GM06990 (cell line): ENCODE data around the gene NBR1.
"Not testable (repeated sequence)": the region's sequence is repeated elsewhere in the genome, so short reads cannot be mapped to it uniquely, and the experiment has no call there.

Experiments used
- DNase-seq: peaks from one replicate; pipeline ENCODE4 v3.0.0-alpha.2; 2011; ENCODE audit not compliant: insufficient read length; ENCODE audit errors: extremely low read depth
- H3K27me3 ChIP-seq: replicated peaks from 2 replicates; pipeline ENCODE4 v1.6.0; 2011; ENCODE audit warnings: low read length; ENCODE audit not compliant: control insufficient read depth, insufficient read depth
- H3K36me3 ChIP-seq: 2 replicates; pipeline ENCODE4 v1.5.1; 2011; ENCODE audit warnings: low read length; ENCODE audit not compliant: control insufficient read depth, insufficient read depth
- H3K4me3 ChIP-seq: replicated peaks from 2 replicates; pipeline ENCODE4 v1.5.1; 2011; ENCODE audit warnings: low read depth, mild to moderate bottlenecking, control low read depth, low read length
- TF ChIP-seq, protein P1 (sequence below): IDR thresholded peaks from 2 replicates; pipeline ENCODE4 v1.5.1; 2011; ENCODE audit warnings: low read length, control low read depth, mild to moderate bottlenecking, inconsistent platforms; ENCODE audit not compliant: insufficient read depth, poor library complexity, severe bottlenecking

NBR1 gene

DNA sequence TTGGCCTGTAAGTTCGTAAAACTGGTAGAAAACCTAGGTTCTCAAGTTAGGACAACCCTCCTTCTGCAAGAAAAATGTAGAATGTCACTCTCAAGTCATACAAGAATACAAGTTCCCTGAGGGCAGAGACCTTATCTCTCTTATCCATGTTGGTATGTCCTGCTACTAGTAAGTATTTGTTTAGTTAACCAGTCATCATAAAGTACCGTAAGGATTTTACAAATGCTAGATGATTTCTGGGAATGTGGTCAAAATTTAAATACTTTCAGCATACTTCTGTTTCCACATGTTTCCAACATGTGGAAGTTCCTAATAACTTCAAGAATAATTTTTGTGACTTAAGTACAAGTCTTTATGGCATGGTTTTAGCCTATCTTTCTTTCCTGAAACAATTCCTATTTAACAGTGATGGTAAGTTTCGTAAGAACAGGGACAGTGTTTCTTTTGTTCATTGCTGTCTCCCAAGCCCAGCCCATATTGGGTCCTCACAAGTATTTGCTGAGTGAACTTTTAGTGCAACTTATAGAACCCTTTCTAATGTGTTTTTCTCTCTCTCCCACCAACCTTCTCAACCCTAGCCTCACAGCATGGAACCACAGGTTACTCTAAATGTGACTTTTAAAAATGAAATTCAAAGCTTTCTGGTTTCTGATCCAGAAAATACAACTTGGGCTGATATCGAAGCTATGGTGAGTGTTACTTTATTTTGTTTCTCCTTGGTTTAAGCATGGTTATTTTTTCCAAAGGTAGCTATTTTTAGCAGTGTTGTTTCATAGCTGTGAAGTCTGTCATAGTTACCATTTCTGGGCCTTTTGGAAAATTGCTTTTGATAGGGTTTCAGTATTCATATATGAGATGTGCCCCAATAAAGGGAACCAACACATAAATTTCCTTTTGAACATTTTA lies 4.5 kb downstream of the NBR1 start:
- TF ChIP-seq, protein P1, sequence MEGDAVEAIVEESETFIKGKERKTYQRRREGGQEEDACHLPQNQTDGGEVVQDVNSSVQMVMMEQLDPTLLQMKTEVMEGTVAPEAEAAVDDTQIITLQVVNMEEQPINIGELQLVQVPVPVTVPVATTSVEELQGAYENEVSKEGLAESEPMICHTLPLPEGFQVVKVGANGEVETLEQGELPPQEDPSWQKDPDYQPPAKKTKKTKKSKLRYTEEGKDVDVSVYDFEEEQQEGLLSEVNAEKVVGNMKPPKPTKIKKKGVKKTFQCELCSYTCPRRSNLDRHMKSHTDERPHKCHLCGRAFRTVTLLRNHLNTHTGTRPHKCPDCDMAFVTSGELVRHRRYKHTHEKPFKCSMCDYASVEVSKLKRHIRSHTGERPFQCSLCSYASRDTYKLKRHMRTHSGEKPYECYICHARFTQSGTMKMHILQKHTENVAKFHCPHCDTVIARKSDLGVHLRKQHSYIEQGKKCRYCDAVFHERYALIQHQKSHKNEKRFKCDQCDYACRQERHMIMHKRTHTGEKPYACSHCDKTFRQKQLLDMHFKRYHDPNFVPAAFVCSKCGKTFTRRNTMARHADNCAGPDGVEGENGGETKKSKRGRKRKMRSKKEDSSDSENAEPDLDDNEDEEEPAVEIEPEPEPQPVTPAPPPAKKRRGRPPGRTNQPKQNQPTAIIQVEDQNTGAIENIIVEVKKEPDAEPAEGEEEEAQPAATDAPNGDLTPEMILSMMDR, result no peak
- no peak overlapping the region for H3K4me3 ChIP-seq
- H3K27me3 ChIP-seq, result no peaks in the 10 kb centered on the region
- H3K36me3 ChIP-seq, result peaks cover 1% of the 10 kb centered on the region
- no peak for DNase-seq

- no peak for DNase-seq
- TF ChIP-seq, protein P1, result no peak
- H3K4me3 ChIP-seq, result no peak overlapping the region
- H3K27me3 ChIP-seq, result no peaks in the 10 kb centered on the region
- peaks cover 6% of the 10 kb centered on the region for H3K36me3 ChIP-seq
These were observed 5.1 kb downstream of the NBR1 start for GRCh38 chr17:43176119-43176570.

GRCh38 chr17:43183921-43184320 lies 12.9 kb downstream of the NBR1 start:
- TF ChIP-seq, protein P1, result no peak
- Histone ChIP-seq H3K4me3 (no peak overlapping the region), H3K36me3 (peaks cover 5% of the 10 kb centered on the region), H3K27me3 (no peaks in the 10 kb centered on the region)
- no peak for DNase-seq

DNA sequence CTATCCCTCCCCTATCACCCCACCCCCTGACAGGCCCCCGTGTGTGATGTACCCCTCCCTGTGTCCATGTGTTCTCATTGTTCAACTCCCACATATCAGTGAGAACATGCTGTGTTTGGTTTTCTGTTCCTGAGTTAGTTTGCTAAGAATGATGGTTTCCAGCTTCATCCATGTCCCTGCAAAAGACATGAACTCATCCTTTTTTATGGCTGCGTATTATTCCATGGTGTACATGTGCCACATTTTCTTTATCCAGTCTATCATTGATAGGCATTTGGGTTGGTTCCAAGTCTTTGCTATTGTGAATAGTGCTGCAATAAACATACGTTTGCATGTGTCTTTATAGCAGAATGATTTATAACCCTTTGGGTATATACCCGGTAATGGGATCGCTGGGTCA lies 15.6 kb downstream of the NBR1 start:
- not testable (repeated sequence) for DNase-seq, H3K4me3 ChIP-seq, H3K27me3 ChIP-seq
- H3K36me3 ChIP-seq, result peaks cover 10% of the 10 kb centered on the region

DNA sequence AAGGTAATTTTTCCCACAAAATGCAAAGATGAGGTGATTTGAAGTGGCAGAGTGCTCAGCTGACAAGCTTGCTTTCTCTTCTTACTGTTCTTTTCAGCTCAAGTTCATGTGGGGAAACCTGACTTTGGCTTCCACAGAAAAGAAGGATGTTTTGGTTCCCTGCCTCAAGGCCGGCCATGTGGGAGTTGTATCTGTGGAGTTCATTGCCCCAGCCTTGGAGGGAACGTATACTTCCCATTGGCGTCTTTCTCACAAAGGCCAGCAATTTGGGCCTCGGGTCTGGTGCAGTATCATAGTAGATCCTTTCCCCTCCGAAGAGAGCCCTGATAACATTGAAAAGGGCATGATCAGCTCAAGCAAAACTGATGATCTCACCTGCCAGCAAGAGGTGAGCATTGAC lies 22.2 kb downstream of the NBR1 start:
- no peak overlapping the region for H3K4me3 ChIP-seq
- no peaks in the 10 kb centered on the region for H3K27me3 ChIP-seq
- H3K36me3 ChIP-seq, result peaks cover 32% of the 10 kb centered on the region

DNA sequence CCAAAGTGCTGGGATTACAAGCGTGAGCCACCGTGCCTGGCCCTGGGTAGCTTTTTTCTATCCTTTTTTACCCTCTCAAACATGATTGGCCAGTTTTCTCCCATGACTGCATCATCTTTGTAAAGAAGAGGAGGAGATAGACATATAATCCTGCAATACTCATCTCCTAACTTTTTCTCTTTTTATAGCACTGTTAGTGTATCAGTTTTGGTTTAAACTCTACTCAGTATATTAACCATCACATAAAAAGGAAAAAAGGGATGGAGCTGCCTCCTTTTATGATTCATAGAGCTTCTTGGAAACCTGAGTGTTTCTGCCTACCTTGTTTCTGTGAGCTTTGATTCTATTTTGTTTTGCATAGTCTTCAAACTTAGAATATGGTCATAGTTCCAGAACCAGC lies 28.6 kb downstream of the NBR1 start:
- Histone ChIP-seq H3K4me3 (no peak overlapping the region), H3K27me3 (no peaks in the 10 kb centered on the region), H3K36me3 (peaks cover 20% of the 10 kb centered on the region)
- TF ChIP-seq, protein P1, result no peak
- no peak for DNase-seq

More for the DNA sequence above, 22.2 kb downstream of the NBR1 start:
- TF ChIP-seq, protein P1, result no peak
- DNase-seq, result no peak
